ENCODE data around the gene CD1E. TPM values are rescaled to one million over a fixed set of nuclear protein-coding genes. Genes with fewer than 3 reads are reported as not detected.

Gene CD1E
- total and polyA plus RNA-seq, 2 donors (not counting 1 experiment from before 2014, with no cell fraction given), result not detected

DNA sequence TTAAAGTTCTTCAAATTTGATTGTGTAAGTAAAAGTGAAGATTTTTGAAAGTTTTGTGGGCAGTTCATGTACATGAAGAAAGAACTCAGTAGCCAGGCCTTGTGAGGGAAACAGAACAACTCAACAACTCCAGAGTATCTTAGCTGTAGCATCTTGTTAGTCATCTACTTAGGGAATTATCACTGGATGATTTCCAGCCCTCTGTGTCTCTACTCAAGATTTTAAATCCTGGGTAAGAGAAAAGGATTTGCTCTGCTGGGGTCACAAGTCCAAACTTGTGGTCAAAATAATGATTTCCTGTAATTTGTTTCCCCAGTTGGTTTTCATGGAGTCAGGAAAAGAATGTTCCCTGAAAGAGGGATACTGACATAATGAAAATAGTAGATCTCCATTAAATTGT, 37.4 kb downstream of the CD1E start:
- H4K20me1 ChIP-seq (ENCODE audit: control insufficient read depth, insufficient read depth, low read length, poor library complexity, severe bottlenecking), result no peaks in the 10 kb centered on the region
- H3K36me3 ChIP-seq (replicated peaks in 1 of 2; ENCODE audit: control extremely low read depth in 1 of 2, control insufficient read depth in 1 of 2, extremely low read depth in 1 of 2, insufficient read depth in 2 of 2, low read length in 1 of 2), result no peaks in the 10 kb centered on the region
- H3K9me3 ChIP-seq (ENCODE audit: control extremely low read depth in 1 of 3, control insufficient read depth in 2 of 3, insufficient read depth in 1 of 3, low read length in 2 of 3), result no peaks in the 10 kb centered on the region
- no peak for ATAC-seq (ENCODE audit: low read depth)
- H3K27me3 ChIP-seq (replicated peaks in 1 of 4; ENCODE audit: control extremely low read depth in 1 of 4, control insufficient read depth in 3 of 4, insufficient read depth in 4 of 4, low read length in 3 of 4), result no peaks in the 10 kb centered on the region
- Mint-ChIP-seq H3K27me3 (no peaks in the 10 kb centered on the region), H3K27ac (no peak overlapping the region), H3K4me1 (peaks cover 20% of the 10 kb centered on the region), H3K9me3 (ENCODE audit: insufficient read depth) (no peaks in the 10 kb centered on the region), H3K4me3 (no peak overlapping the region)
- no peaks in the 10 kb centered on the region for H3K79me2 ChIP-seq (ENCODE audit: control insufficient read depth, insufficient read depth, low read length)
- peaks cover 3 to 16% of the 10 kb centered on the region in 2 donors for H3K4me1 ChIP-seq (ENCODE audit: control insufficient read depth in 2 of 2, insufficient read depth in 2 of 2, low read length in 2 of 2)
- no peak overlapping the region for H3K4me2 ChIP-seq (replicated peaks; ENCODE audit: low read depth, low read length, poor library complexity, severe bottlenecking)
- no peak for DNase-seq
- H2AFZ ChIP-seq (ENCODE audit: insufficient read depth, low read depth, low read length, poor library complexity, severe bottlenecking), result peak overlapping the region; percentile 34
- TF ChIP-seq, protein P1, sequence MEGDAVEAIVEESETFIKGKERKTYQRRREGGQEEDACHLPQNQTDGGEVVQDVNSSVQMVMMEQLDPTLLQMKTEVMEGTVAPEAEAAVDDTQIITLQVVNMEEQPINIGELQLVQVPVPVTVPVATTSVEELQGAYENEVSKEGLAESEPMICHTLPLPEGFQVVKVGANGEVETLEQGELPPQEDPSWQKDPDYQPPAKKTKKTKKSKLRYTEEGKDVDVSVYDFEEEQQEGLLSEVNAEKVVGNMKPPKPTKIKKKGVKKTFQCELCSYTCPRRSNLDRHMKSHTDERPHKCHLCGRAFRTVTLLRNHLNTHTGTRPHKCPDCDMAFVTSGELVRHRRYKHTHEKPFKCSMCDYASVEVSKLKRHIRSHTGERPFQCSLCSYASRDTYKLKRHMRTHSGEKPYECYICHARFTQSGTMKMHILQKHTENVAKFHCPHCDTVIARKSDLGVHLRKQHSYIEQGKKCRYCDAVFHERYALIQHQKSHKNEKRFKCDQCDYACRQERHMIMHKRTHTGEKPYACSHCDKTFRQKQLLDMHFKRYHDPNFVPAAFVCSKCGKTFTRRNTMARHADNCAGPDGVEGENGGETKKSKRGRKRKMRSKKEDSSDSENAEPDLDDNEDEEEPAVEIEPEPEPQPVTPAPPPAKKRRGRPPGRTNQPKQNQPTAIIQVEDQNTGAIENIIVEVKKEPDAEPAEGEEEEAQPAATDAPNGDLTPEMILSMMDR (IDR thresholded peaks at IDR 0.05), result no peak
- no peak for TF ChIP-seq EZH2 (IDR thresholded peaks at IDR 0.05; ENCODE audit: borderline replicate concordance, insufficient read depth, low read depth, low read length, poor library complexity, severe bottlenecking)
- CTCF ChIA-PET, result no interaction called here
- H3K9ac ChIP-seq (ENCODE audit: low read length), result no peak overlapping the region
- no peak overlapping the region for H3K4me3 ChIP-seq (ENCODE audit: control extremely low read depth in 1 of 5, extremely low read depth in 1 of 5, insufficient read depth in 1 of 5, low read depth in 2 of 5, low read length in 4 of 5)
- peak overlapping the region in 1 of 2 donors; percentile 2 for H3K27ac ChIP-seq (ENCODE audit: low read length in 2 of 2)
- POLR2A ChIA-PET, result no interaction called here
- intact Hi-C loops (cut with micrococcal nuclease), result loop anchor here (10.0 kb wide), 2 partner anchors 146 to 624 kb away; no protein-coding TSS in a partner anchor

DNA sequence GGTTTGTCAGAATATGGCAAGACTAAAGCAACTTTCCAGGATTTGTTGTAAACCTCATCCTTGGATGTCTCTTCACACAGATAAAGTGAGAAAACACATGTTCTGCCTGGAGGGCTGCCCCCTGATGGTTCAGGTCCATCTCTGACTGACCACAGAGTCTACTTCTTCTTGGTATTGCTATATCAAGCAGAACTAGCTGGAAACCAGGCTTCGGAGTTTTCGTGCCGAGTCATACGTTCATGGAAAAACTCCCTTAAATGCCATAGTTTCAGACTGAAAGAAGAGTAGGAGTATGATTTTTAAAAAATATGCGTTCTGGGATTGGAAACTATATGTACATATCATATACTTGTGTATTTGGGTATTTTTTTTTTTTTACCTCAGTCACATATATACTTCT, 39.8 kb downstream of the CD1E start:
- no peaks in the 10 kb centered on the region for H3K9me3 Mint-ChIP-seq (ENCODE audit: insufficient read depth)
- H4K20me1 ChIP-seq (ENCODE audit: control insufficient read depth, insufficient read depth, low read length, poor library complexity, severe bottlenecking), result no peaks in the 10 kb centered on the region
- POLR2A ChIA-PET, result interaction anchor here (0.7 kb wide), 1 partner anchor 40 kb away, joined by 5 read pairs; the partner anchor contains the start of gene CD1E

More for the DNA sequence above, 39.8 kb downstream of the CD1E start:
- H2AFZ ChIP-seq (ENCODE audit: insufficient read depth, low read depth, low read length, poor library complexity, severe bottlenecking), result no peak overlapping the region
- CTCF ChIA-PET, result interaction anchor here (1.7 kb wide), 1 partner anchor 190 kb away, joined by 8 read pairs; no protein-coding TSS in a partner anchor
- no peaks in the 10 kb centered on the region for H3K36me3 ChIP-seq (replicated peaks in 1 of 2; ENCODE audit: control extremely low read depth in 1 of 2, control insufficient read depth in 1 of 2, extremely low read depth in 1 of 2, insufficient read depth in 2 of 2, low read length in 1 of 2)
- no peaks in the 10 kb centered on the region for H3K27me3 ChIP-seq (replicated peaks in 1 of 4; ENCODE audit: control extremely low read depth in 1 of 4, control insufficient read depth in 3 of 4, insufficient read depth in 4 of 4, low read length in 3 of 4)
- Mint-ChIP-seq H3K27ac (no peak overlapping the region), H3K4me1 (peaks cover 20% of the 10 kb centered on the region), H3K27me3 (no peaks in the 10 kb centered on the region), H3K4me3 (peak overlapping the region; percentile 14)
- H3K9ac ChIP-seq (ENCODE audit: low read length), result no peak overlapping the region
- no CpG with 5 or more reads among the region's 5 CpGs for WGBS (ENCODE audit: insufficient coverage)
- no peak overlapping the region for H3K4me3 ChIP-seq (ENCODE audit: control extremely low read depth in 1 of 5, extremely low read depth in 1 of 5, insufficient read depth in 1 of 5, low read depth in 2 of 5, low read length in 4 of 5)
- intact Hi-C loops (cut with micrococcal nuclease), result loop anchor here (10.0 kb wide), 2 partner anchors 149 to 621 kb away; no protein-coding TSS in a partner anchor
- DNase-seq (no peak), ATAC-seq (ENCODE audit: low read depth) (no peak)
- H3K4me2 ChIP-seq (replicated peaks; ENCODE audit: low read depth, low read length, poor library complexity, severe bottlenecking), result no peak overlapping the region
- no peaks in the 10 kb centered on the region for H3K79me2 ChIP-seq (ENCODE audit: control insufficient read depth, insufficient read depth, low read length)
- no peak overlapping the region for H3K27ac ChIP-seq (ENCODE audit: low read length in 2 of 2)
- peaks cover 3 to 16% of the 10 kb centered on the region in 2 donors for H3K4me1 ChIP-seq (ENCODE audit: control insufficient read depth in 2 of 2, insufficient read depth in 2 of 2, low read length in 2 of 2)
- H3K9me3 ChIP-seq (ENCODE audit: control extremely low read depth in 1 of 3, control insufficient read depth in 2 of 3, insufficient read depth in 1 of 3, low read length in 2 of 3), result no peaks in the 10 kb centered on the region
- no peak for TF ChIP-seq EZH2 (IDR thresholded peaks at IDR 0.05; ENCODE audit: borderline replicate concordance, insufficient read depth, low read depth, low read length, poor library complexity, severe bottlenecking)
- TF ChIP-seq, protein P1 (IDR thresholded peaks at IDR 0.05), result no peak
